Fibroblast of the aortic adventitia (primary cell): ENCODE results near the gene CALD1. TPM values are rescaled to one million over a fixed set of nuclear protein-coding genes. Genes with fewer than 3 reads are reported as not detected.

Experiments
- DNase-seq: peaks from one replicate; pipeline ENCODE4 v3.0.0-alpha.2; 2010; ENCODE audit warnings: low read depth
- H3K4me3 ChIP-seq: 2 replicates; pipeline ENCODE4 v1.5.1; 2011; ENCODE audit warnings: low read depth, mild to moderate bottlenecking, control low read depth, low read length, moderate library complexity
- CTCF ChIP-seq: IDR thresholded peaks from 2 replicates; pipeline ENCODE4 v1.5.1; 2011; ENCODE audit warnings: mild to moderate bottlenecking, low read length, control low read depth, inconsistent platforms; ENCODE audit not compliant: insufficient read depth
- total RNA-seq: library from RNA; depleted of rRNA; stranded (reverse); fragments of >200 nt; gene quantifications from 2 replicates; pipeline ENCODE4 v1.2.3, GENCODE V29; 2012; ENCODE audit warnings: low replicate concordance

CALD1 gene
- total RNA-seq, 1 donor = 201 TPM

- no peak for TF ChIP-seq CTCF
- no peak for DNase-seq
- H3K4me3 ChIP-seq = no peak overlapping the region
Measured at GRCh38 chr7:134936893-134937510, 157.6 kb downstream of the CALD1 start.

DNA sequence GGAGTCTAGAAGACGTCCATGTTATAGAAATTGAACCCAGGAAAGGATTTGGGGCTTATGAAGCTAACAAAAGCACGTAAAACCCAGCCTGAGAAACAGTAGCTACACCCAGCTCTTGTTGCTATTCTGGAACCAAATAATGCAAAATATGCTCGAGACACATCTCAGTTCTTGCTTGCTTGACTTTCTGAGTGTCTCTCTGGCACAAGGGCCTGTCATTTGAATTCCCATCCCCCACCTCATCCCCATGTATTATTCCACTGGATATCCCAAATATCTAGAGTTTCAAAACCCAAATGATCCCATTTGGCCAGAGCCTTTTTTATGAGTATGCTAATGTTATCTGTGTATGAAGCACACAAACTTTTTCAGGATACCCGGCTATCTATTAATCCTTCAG, 158.7 kb downstream of the CALD1 start:
- TF ChIP-seq CTCF = no peak
- H3K4me3 ChIP-seq = no peak overlapping the region
- DNase-seq = no peak

- no peak for TF ChIP-seq CTCF
Measured at GRCh38 chr7:134939136-134939535, 159.7 kb downstream of the CALD1 start.

DNA sequence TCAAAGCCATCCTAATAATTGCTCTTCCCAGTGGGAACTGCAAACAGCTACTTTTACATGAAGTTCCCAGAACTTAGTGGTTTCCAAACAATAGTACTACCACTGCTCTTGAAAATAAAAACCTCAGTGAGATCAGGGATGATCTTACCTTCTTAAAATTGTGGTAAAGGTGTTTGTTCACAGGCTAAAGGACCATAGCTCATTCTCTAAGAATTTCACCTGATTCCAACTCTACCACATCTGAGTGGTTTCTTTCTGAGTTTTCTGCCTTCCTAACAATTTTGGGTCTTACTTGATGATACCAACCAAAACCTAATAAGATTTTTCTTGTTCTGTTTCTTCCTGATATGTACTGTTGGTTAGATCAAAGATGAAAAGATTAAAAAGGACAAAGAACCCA, 161.3 kb downstream of the CALD1 start:
- no peak for TF ChIP-seq CTCF
- H3K4me3 ChIP-seq = no peak overlapping the region
- no peak for DNase-seq

More at GRCh38 chr7:134939136-134939535, 159.7 kb downstream of the CALD1 start:
- H3K4me3 ChIP-seq = no peak overlapping the region
- no peak for DNase-seq

DNA sequence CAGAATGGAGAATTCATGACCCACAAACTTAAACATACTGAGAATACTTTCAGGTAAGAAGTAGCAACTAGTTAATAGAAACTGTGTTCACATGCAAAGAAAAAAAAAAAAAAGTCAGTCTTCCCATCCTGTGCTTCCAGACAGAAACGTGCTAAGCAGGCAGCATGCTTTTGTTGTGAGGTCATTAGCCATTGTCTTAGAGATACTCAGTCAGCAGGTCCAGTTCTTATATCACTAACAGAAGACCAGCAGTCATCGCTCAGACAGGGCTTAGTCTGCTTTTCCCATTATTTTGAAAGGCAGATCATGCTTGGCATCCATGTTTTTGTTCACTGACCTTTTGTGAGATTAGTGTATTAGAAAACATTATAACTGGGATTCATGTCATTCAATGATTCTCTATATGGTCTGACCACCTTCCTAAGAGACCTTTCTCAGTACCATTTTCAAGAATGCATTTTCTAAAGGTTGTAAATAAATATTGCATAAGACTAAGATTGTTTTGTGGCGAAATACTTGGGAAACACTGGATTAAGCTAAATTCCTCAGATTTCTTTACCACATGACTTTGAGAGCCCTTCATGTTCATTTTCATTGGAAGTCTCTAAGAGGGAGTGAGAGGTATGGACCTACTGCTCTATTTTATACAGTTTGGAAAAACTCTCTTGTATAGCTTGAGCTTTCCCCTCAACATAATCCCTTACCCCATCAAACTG, 161.9 kb downstream of the CALD1 start:
- no peak overlapping the region for H3K4me3 ChIP-seq
- TF ChIP-seq CTCF = no peak
- DNase-seq = peak; percentile 91

- no peak for DNase-seq
- H3K4me3 ChIP-seq = no peak overlapping the region
- no peak for TF ChIP-seq CTCF
Measured at GRCh38 chr7:134941952-134942351, 162.5 kb downstream of the CALD1 start.
